H1 (cell line): ENCODE data around the gene SPRR2F. TPM values are rescaled to one million over a fixed set of nuclear protein-coding genes. Genes with fewer than 3 reads are reported as not detected.

ENCODE experiments used
- CTCF ChIA-PET: fragments of 300-600 bp; sonication (Branson Sonifier 250); formaldehyde crosslinking; loops from one replicate; lab custom pipeline; 2021; ENCODE audit not compliant: partially characterized antibody; lab: Charles Lee
- POLR2A ChIA-PET: fragments of 300-600 bp; sonication (Branson Sonifier 250); formaldehyde crosslinking; loops from one replicate; lab custom pipeline; 2021; ENCODE audit warnings: inconsistent platforms; ENCODE audit not compliant: partially characterized antibody; lab: Charles Lee
- DNase-seq, 2 experiments: peaks; one replicate each; pipeline versions ENCODE4 v3.0.0 to v3.0.0-alpha.2; 2010 to 2022; ENCODE audit warnings: low spot score in 2 of 2, low read depth in 1 of 2, mixed read lengths in 1 of 2
- FAIRE-seq: peaks from 2 replicates; lab custom pipeline; 2011; peaks lifted over from hg19 to GRCh38; lab: Jason Lieb, UNC
- H2AFZ ChIP-seq: 2 replicates; pipeline ENCODE4 v1.8.1; 2012; ENCODE audit warnings: low read length, inconsistent platforms
- H2AK5ac ChIP-seq: 2 replicates; pipeline ENCODE4 v1.6.1; 2013; ENCODE audit warnings: low read depth, low read length
- H2BK120ac ChIP-seq: replicated peaks from 2 replicates; pipeline ENCODE3; 2013; ENCODE audit warnings: low read depth, low read length, inconsistent platforms
- H2BK12ac ChIP-seq: 2 replicates; pipeline ENCODE4 v1.6.1; 2013; ENCODE audit warnings: low read depth, low read length
- H2BK15ac ChIP-seq: 2 replicates; pipeline ENCODE4 v1.6.1; 2013; ENCODE audit warnings: low read length
- H2BK20ac ChIP-seq: 2 replicates; pipeline ENCODE4 v1.6.1; 2013; ENCODE audit warnings: low read length
- H2BK5ac ChIP-seq: 2 replicates; pipeline ENCODE4 v1.6.1; 2013; ENCODE audit warnings: low read depth, low read length
- H3K14ac ChIP-seq: 2 replicates; pipeline ENCODE4 v1.6.1; 2013; ENCODE audit warnings: inconsistent platforms; ENCODE audit not compliant: insufficient read length
- H3K18ac ChIP-seq: 2 replicates; pipeline ENCODE4 v1.6.1; 2013; ENCODE audit warnings: low read length; ENCODE audit errors: extremely low read depth
- H3K23ac ChIP-seq: 2 replicates; pipeline ENCODE4 v1.6.1; 2013; ENCODE audit warnings: inconsistent platforms; ENCODE audit not compliant: insufficient read length
- H3K23me2 ChIP-seq: 2 replicates; pipeline ENCODE4 v1.6.1; 2013; ENCODE audit warnings: low read depth, low read length
- H3K27ac ChIP-seq: 2 replicates; pipeline ENCODE4 v1.6.1; 2011; ENCODE audit warnings: low read depth, low read length, inconsistent platforms
- H3K27me3 ChIP-seq, 4 experiments: replicated peaks in 1 of 4; 1 replicate in 1 of 4; 2 replicates in 3 of 4; pipeline versions ENCODE4 v1.6.1 to v1.8.1; 2011 to 2013; ENCODE audit warnings: low read length in 3 of 4, mild to moderate bottlenecking in 3 of 4, inconsistent platforms in 2 of 4, mixed read lengths in 2 of 4, moderate library complexity in 1 of 4; ENCODE audit not compliant: control insufficient read depth in 3 of 4, insufficient read depth in 3 of 4; ENCODE audit errors: extremely low read depth in 1 of 4
- H3K36me3 ChIP-seq, 4 experiments: 2 replicates each; pipeline versions ENCODE4 v1.6.1 to v1.8.1; 2011 to 2013; ENCODE audit warnings: mild to moderate bottlenecking in 4 of 4, low read length in 3 of 4, moderate library complexity in 2 of 4, control low read depth in 1 of 4, inconsistent platforms in 1 of 4; ENCODE audit not compliant: insufficient read depth in 4 of 4, control insufficient read depth in 2 of 4
- H3K4ac ChIP-seq: replicated peaks from 2 replicates; pipeline ENCODE3; 2013; ENCODE audit warnings: low read length, low read depth, mixed read lengths, inconsistent platforms; ENCODE audit not compliant: insufficient read length
- H3K4me1 ChIP-seq, 4 experiments: replicated peaks in 1 of 4; 1 replicate in 1 of 4; 2 replicates in 3 of 4; pipeline versions ENCODE4 v1.6.1 to v1.8.1; 2011 to 2013; ENCODE audit warnings: low read length in 3 of 4, inconsistent platforms in 2 of 4, mixed read lengths in 1 of 4; ENCODE audit not compliant: insufficient read depth in 4 of 4, control insufficient read depth in 3 of 4
- H3K4me2 ChIP-seq, 2 experiments: 2 replicates each; pipeline versions ENCODE4 v1.6.1 to v1.8.1; 2011 to 2013; ENCODE audit warnings: low read depth in 2 of 2, low read length in 2 of 2, control low read depth in 1 of 2, inconsistent platforms in 1 of 2, mild to moderate bottlenecking in 1 of 2; ENCODE audit not compliant: insufficient read depth in 1 of 2
- H3K4me3 ChIP-seq, 4 experiments: fragments of 200-600, 300-600 bp in 1 of 4; sonication (generic), shearing (Covaris generic), sonication (Bioruptor Twin) in 1 of 4; 2 replicates each; pipeline versions ENCODE4 v1.5.1 to v1.8.1; 2011 to 2016; ENCODE audit warnings: low read length in 4 of 4, low read depth in 3 of 4, control low read depth in 2 of 4, inconsistent platforms in 2 of 4, mild to moderate bottlenecking in 2 of 4, mixed read lengths in 1 of 4, moderate library complexity in 1 of 4; ENCODE audit not compliant: insufficient read depth in 2 of 4; ENCODE audit errors: extremely low read depth in 1 of 4
- H3K56ac ChIP-seq: replicated peaks from 2 replicates; pipeline ENCODE3; 2013; ENCODE audit warnings: low read depth, mild to moderate bottlenecking, mixed read lengths, low read length, inconsistent platforms; ENCODE audit not compliant: insufficient read length
- H3K79me1 ChIP-seq: 2 replicates; pipeline ENCODE4 v1.6.1; 2013; ENCODE audit warnings: low read depth, low read length, control low read depth
- H3K79me2 ChIP-seq, 2 experiments: 2 replicates each; pipeline versions ENCODE4 v1.6.1 to v1.8.1; 2012 to 2013; ENCODE audit warnings: low read length in 2 of 2, mild to moderate bottlenecking in 2 of 2, inconsistent platforms in 1 of 2; ENCODE audit not compliant: insufficient read depth in 2 of 2, control insufficient read depth in 1 of 2
- H3K9ac ChIP-seq, 4 experiments: replicated peaks in 1 of 4; 1 replicate in 1 of 4; 2 replicates in 3 of 4; pipeline versions ENCODE4 v1.6.1 to v1.8.1; 2011 to 2013; ENCODE audit warnings: low read depth in 3 of 4, low read length in 3 of 4, control low read depth in 2 of 4, mild to moderate bottlenecking in 2 of 4, moderate library complexity in 2 of 4, inconsistent platforms in 1 of 4; ENCODE audit errors: extremely low read depth in 1 of 4
- H3K9me3 ChIP-seq, 2 experiments: 2 replicates each; pipeline versions ENCODE4 v1.6.1 to v1.8.1; 2012 to 2013; ENCODE audit warnings: mild to moderate bottlenecking in 2 of 2, moderate library complexity in 2 of 2, control low read depth in 1 of 2, inconsistent platforms in 1 of 2, low read depth in 1 of 2, low read length in 1 of 2, mixed read lengths in 1 of 2; ENCODE audit not compliant: insufficient read depth in 2 of 2
- H4K20me1 ChIP-seq, 2 experiments: replicated peaks in 1 of 2; 2 replicates each; pipeline versions ENCODE3 to v1.8.1; 2011 to 2013; ENCODE audit warnings: inconsistent platforms in 2 of 2, low read length in 2 of 2, mild to moderate bottlenecking in 1 of 2; ENCODE audit not compliant: insufficient read depth in 2 of 2, control insufficient read depth in 1 of 2
- H4K5ac ChIP-seq: 2 replicates; pipeline ENCODE4 v1.6.1; 2013; ENCODE audit warnings: low read length, low read depth, mixed read lengths, inconsistent platforms; ENCODE audit not compliant: insufficient read length
- H4K8ac ChIP-seq: 2 replicates; pipeline ENCODE4 v1.8.0; 2013; ENCODE audit warnings: mild to moderate bottlenecking, moderate library complexity, low read length, inconsistent platforms; ENCODE audit not compliant: insufficient read depth; ENCODE audit errors: extremely low read depth
- H4K91ac ChIP-seq: replicated peaks from 2 replicates; pipeline ENCODE3; 2013; ENCODE audit warnings: low read length, mixed read lengths, inconsistent platforms; ENCODE audit not compliant: insufficient read length
- ASH2L ChIP-seq: fragments of 200-600, 300-600 bp; sonication (generic); IDR thresholded peaks from one replicate; pipeline ENCODE4 v1.7.1; 2017; ENCODE audit warnings: low read length
- CHD1 ChIP-seq: IDR thresholded peaks from 2 replicates; pipeline ENCODE4 v1.6.1; 2012; ENCODE audit warnings: low read depth, low read length, improper control_type of control experiment
- CREB1 ChIP-seq: IDR thresholded peaks from 2 replicates; pipeline ENCODE4 v1.6.1; 2012; ENCODE audit warnings: inconsistent platforms
- FOSL1 ChIP-seq: IDR thresholded peaks from 2 replicates; pipeline ENCODE4 v1.6.1; 2011; ENCODE audit warnings: mild to moderate bottlenecking, low read depth, low read length, moderate library complexity; ENCODE audit not compliant: insufficient read depth
- HDAC6 ChIP-seq: IDR thresholded peaks from one replicate; pipeline ENCODE4 v1.7.1; 2012; ENCODE audit warnings: low read depth, mild to moderate bottlenecking, inconsistent platforms, low read length, moderate library complexity
- WGBS, 2 experiments: shearing (Covaris generic) in 1 of 2; methylation state at CpG; one replicate each; pipeline versions ENCODE4 v1.1.6 to v1.1.7; 2013 to 2015; ENCODE audit warnings: low lambda C conversion rate in 2 of 2, mixed read lengths in 2 of 2, inconsistent platforms in 1 of 2, low coverage in 1 of 2, missing lambda C conversion rate in 1 of 2; ENCODE audit not compliant: insufficient replicate concordance in 2 of 2, insufficient coverage in 1 of 2, insufficient read length in 1 of 2; ENCODE audit errors: extremely low coverage in 1 of 2, missing lambda C conversion rate in 1 of 2; 5-methylcytosine and 5-hydroxymethylcytosine counted together
- polyA plus RNA-seq, 7 experiments: library from polyadenylated mRNA; depleted of rRNA in 3 of 7; stranded (reverse) in 5 of 7; unstranded in 2 of 7; fragments of >200 nt in 5 of 7; fragments of 200-250 nt in 2 of 7; gene quantifications; 1 replicate in 5 of 7; 2 replicates in 1 of 7; 4 replicates in 1 of 7; pipeline versions ENCODE4 v1.2.1 to v1.2.3, GENCODE V29; 2011 to 2013; ENCODE audit warnings: missing spikeins in 2 of 7, mixed read lengths in 2 of 7
- total RNA-seq: library from RNA; stranded (reverse); fragmentation: NEBNext Ultra II Directional; extraction: Animal tissue kit (Norgen Biotek cat#: 25700); gene quantifications from 2 replicates; pipeline ENCODE4 v1.2.1, GENCODE V29; 2021
- TF ChIP-seq, protein P1 (sequence below): IDR thresholded peaks from 2 replicates; pipeline ENCODE4 v1.6.1; 2012; ENCODE audit warnings: low read length, inconsistent platforms

The SPRR2F gene
- total and polyA plus RNA-seq, 2 of the 8 experiments (the other 6 are each of a cell fraction or from before 2014, with no cell fraction given), result 0.50 to 1.1 TPM

- Histone ChIP-seq H2BK5ac (no peak overlapping the region), H4K5ac (no peak overlapping the region), H4K8ac (no peak overlapping the region), H3K56ac (no peak overlapping the region), H3K18ac (no peak overlapping the region), H3K27me3 (no peaks in the 10 kb centered on the region), H2AK5ac (no peak overlapping the region), H4K20me1 (no peaks in the 10 kb centered on the region), H3K14ac (no peak overlapping the region), H3K27ac (no peak overlapping the region), H2AFZ (no peak overlapping the region), H3K79me2 (no peaks in the 10 kb centered on the region), H3K23me2 (no peaks in the 10 kb centered on the region), H3K9me3 (peaks cover 3 to 14% of the 10 kb centered on the region in 2 experiments; a peak in 3 of 4 replicates), H3K4me2 (no peak overlapping the region), H3K9ac (no peak overlapping the region), H3K23ac (no peak overlapping the region), H3K36me3 (no peaks in the 10 kb centered on the region; a peak in 2 of 8 replicates), H2BK15ac (no peak overlapping the region), H3K4me1 (peaks cover 0 to 5% (median 2%) of the 10 kb centered on the region in 4 experiments; a peak in 3 of 7 replicates), H4K91ac (no peak overlapping the region), H3K4me3 (no peak overlapping the region), H2BK12ac (no peak overlapping the region), H3K79me1 (no peaks in the 10 kb centered on the region), H2BK20ac (0 out of 2 replicates have a peak overlapping the region, but pooled peaks have one; percentile 34), H2BK120ac (peak overlapping the region; percentile 69), H3K4ac (no peak overlapping the region)
- ChIA-PET CTCF (no interaction called here), POLR2A (no interaction called here)
- TF ChIP-seq HDAC6, result no peak
- TF ChIP-seq, protein P1, sequence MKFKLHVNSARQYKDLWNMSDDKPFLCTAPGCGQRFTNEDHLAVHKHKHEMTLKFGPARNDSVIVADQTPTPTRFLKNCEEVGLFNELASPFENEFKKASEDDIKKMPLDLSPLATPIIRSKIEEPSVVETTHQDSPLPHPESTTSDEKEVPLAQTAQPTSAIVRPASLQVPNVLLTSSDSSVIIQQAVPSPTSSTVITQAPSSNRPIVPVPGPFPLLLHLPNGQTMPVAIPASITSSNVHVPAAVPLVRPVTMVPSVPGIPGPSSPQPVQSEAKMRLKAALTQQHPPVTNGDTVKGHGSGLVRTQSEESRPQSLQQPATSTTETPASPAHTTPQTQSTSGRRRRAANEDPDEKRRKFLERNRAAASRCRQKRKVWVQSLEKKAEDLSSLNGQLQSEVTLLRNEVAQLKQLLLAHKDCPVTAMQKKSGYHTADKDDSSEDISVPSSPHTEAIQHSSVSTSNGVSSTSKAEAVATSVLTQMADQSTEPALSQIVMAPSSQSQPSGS, result no peak
- no peak for TF ChIP-seq CHD1
- TF ChIP-seq CREB1, result no peak
- no peak for TF ChIP-seq FOSL1
- TF ChIP-seq ASH2L, result no peak
- DNase-seq, result no peak
- FAIRE-seq, result no peak
- 89% methylated on average over 2 of the region's 2 CpGs; no CpG with 5 or more reads in 1 of the 2 experiments for WGBS, 2 experiments
Measured at GRCh38 chr1:153127296-153127695, 14.0 kb upstream of the SPRR2F start.
